Stimulated activated CD4-positive, alpha-beta T cell treated with anti-CD3 and anti-CD28 coated beads, Interleukin-1b, Interleukin-23, amount 100 ng/mL, for 4 hours (primary cell): ENCODE results near the gene CASP7.
"Not testable (repeated sequence)": the region's sequence is repeated elsewhere in the genome, so short reads cannot be mapped to it uniquely, and the experiment has no call there.

ENCODE experiments used
- DNase-seq, 2 donors: peaks; one replicate each; pipeline ENCODE4 v3.0.0-alpha.2; 2020; ENCODE audit warnings: low read depth in 2 of 2

CASP7 gene

GRCh38 chr10:113753020-113753692, 73.4 kb downstream of the CASP7 start:
- no peak for DNase-seq

GRCh38 chr10:113754125-113754524, 74.4 kb downstream of the CASP7 start:
- no peak for DNase-seq

- DNase-seq, result no peak
Measured at GRCh38 chr10:113754768-113755167, 75.1 kb downstream of the CASP7 start.

GRCh38 chr10:113756940-113757543, 77.3 kb downstream of the CASP7 start:
- no peak for DNase-seq

GRCh38 chr10:113762083-113762482, 82.4 kb downstream of the CASP7 start:
- no peak for DNase-seq

- DNase-seq, result no peak
Measured at GRCh38 chr10:113764582-113764981, 84.9 kb downstream of the CASP7 start.

- DNase-seq, result no peak
Measured at GRCh38 chr10:113765910-113766309, 86.2 kb downstream of the CASP7 start.

GRCh38 chr10:113767222-113767621, 87.5 kb downstream of the CASP7 start:
- no peak for DNase-seq

GRCh38 chr10:113770346-113770745, 90.6 kb downstream of the CASP7 start:
- DNase-seq, result no peak

GRCh38 chr10:113771131-113771530, 91.4 kb downstream of the CASP7 start:
- not testable (repeated sequence) for DNase-seq

GRCh38 chr10:113775686-113776294, 96.1 kb downstream of the CASP7 start:
- no peak for DNase-seq

GRCh38 chr10:113776553-113776952, 96.8 kb downstream of the CASP7 start:
- DNase-seq, result no peak
